ENCODE measurements around the gene SLC26A5.
A peak's percentile ranks its signal among the peaks of the same experiment; 100 is the strongest.

The SLC26A5 gene

GRCh38 chr7:103344453-103345149 lies 101.4 kb downstream of the SLC26A5 start, which contains the start of gene DNAJC2:
Gene DNAJC2, minus strand, starts transcription at chr7:103344767. Its CDS starts 145 bp downstream, at chr7:103344622.
- DNase-seq: peak; percentile 92

GRCh38 chr7:103343758-103344452 lies 102.1 kb downstream of the SLC26A5 start:
- peak; percentile 50 for DNase-seq

GRCh38 chr7:103343332-103343731 lies 102.7 kb downstream of the SLC26A5 start:
- DNase-seq: no peak

GRCh38 chr7:103341466-103341865 lies 104.5 kb downstream of the SLC26A5 start:
- DNase-seq: no peak

- DNase-seq: no peak
Measured at GRCh38 chr7:103338864-103339263, 107.1 kb downstream of the SLC26A5 start.

- no peak for DNase-seq
Measured at GRCh38 chr7:103336761-103337160, 109.2 kb downstream of the SLC26A5 start.

- DNase-seq: no peak
Measured at GRCh38 chr7:103325744-103326143, 120.3 kb downstream of the SLC26A5 start.
